Activated CD4-positive, alpha-beta T cell treated with anti-CD3 and anti-CD28 coated beads, Interleukin-2, amount 50 U/mL, for 1 hour (primary cell): ENCODE results near the gene MAST4.

Source experiments
- DNase-seq: peaks from one replicate; pipeline ENCODE4 v3.0.0-alpha.2; 2020

MAST4 gene

GRCh38 chr5:67173959-67174358 lies 577.8 kb downstream of the MAST4 start:
- DNase-seq, result no peak

DNA sequence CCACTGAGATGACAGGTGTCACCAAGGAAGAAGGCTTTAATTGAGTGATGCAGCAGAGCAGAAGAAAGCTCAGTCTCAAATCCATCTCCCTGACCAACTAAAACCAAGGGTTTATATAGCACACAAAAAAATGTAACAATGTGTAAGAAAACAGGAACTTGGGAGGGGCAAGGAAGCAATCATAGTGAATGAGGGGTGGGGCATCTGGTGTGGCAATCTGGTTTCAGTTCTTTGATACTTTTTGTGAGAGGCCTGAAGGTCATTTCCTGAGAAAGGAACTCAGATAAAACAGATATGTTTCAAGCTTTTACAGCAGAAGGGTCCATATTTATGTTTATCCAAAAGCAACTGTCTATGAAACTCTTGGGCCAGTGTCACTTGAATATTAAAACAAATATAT lies 580.7 kb downstream of the MAST4 start:
- no peak for DNase-seq

GRCh38 chr5:67178085-67178484 lies 581.9 kb downstream of the MAST4 start:
- DNase-seq, result no peak

DNA sequence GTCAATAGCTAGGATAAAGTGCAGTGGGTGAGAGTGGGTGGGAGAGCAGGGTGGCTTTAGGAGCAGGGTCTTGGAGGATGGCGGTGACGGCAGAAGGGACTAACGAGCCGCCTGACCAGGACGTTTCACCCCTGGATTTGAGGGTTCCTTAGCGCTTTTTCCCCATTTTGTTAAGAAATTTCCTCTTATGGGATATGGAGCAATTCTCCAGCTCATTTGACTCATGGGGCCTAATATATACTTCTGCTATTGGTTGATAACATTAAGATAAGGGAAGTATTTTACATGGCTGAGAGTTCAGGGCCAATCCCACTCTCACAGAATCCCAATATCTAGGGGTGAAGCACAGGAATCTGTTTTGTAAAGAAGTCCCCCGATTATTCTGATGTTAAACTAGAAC lies 582.8 kb downstream of the MAST4 start:
- DNase-seq, result no peak

GRCh38 chr5:67179697-67180361 lies 583.6 kb downstream of the MAST4 start:
- no peak for DNase-seq

DNA sequence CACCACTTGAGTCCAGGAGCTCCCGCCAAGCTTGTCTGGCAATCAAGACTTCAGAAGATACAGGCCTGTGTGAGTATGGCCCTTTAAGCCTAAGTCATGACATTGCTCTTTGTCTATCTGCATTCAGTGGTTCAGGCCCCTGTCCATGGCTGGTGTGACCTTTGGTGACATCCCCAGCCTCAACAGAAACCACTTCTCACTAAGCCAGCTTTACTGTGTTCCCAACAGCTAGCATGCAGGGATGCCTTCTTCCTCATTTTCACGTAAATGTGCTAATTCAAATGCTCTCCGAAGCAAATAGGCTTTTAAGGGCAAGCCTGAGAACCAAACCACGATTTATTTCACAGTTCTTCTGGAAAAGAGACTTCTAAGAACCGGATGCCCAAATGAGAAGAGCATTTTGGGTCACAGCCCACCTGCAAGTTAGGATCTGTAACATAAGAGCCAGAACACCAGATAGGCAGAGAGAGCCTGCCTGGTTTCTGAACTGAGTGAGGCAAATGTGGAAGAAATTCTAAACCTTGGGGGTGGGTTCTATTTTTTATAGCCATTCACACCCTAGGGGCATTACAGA lies 585.5 kb downstream of the MAST4 start:
- DNase-seq, result no peak

GRCh38 chr5:67182301-67182790 lies 586.2 kb downstream of the MAST4 start:
- DNase-seq, result no peak

DNA sequence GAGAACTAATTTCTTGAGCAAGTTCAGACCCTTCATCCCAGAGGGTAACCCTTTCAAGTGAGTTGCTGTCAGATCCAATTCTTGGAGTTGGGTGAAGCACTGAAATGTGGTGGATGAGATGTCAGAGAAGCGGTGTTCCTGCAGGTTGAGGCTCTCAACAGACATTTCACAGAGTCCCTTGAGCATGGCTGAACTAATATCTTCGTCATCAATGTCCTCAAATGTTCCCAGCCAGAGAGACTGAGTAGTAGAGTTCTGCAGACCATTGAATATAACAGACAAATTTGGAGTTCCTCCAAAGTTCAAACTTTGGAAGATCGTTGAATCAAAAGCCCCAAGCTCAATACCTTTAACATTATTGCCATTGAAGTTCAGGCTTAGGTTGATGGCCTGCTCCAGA lies 587.7 kb downstream of the MAST4 start:
- DNase-seq, result no peak

GRCh38 chr5:67187006-67187715 lies 591.0 kb downstream of the MAST4 start:
- no peak for DNase-seq

DNA sequence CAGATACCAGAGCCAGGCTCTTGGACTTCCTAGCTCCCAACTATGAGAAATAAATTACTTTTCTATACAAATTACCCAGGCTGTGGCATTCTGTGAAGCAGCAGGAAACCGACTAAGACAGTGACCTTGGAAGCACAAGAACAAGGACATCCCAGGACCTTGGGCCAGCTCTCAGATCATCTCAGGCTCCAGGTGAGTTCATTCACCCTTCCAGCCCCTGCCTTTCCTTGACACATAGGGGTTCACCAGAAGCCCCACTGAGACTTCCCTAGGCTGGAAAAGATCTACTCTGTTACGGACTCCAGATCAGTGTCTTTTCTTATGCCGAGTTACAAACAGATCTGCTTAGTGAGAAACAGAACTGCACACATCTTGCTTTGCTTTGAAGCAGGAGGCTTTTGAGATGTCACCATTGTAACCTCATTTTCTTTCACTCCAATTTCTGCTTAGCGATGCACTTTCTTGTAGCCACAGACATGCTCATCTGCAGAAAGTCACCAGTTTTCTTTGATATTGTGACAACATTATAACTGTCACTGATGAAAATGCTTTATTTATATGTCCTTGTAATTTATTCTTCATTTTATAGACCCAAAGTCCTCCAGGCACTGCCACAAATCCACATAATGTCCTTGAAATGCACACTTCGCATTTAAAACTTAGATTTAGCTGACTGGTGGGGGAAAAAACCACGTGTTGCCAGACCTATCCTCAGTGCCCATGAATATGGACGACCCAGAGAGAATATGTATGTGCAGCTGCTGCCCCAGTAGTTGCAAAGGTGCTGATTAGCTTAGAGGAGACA lies 592.3 kb downstream of the MAST4 start:
- DNase-seq, result no peak

DNA sequence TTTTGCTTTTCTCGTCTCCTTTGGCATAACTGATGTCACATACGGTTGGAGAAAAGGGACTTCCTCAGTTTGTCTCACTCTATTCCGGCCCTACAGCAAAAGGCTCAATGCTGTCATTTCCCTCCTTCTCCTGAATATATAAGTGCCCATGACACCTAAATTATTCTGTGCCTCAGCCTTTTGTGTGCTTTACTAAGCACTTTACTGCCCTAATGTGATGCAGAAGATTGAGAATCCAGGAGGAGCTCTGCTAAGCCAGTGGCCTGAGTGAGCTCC lies 592.8 kb downstream of the MAST4 start:
- no peak for DNase-seq

- DNase-seq, result no peak
These were observed 593.7 kb downstream of the MAST4 start for GRCh38 chr5:67189931-67190330.

DNA sequence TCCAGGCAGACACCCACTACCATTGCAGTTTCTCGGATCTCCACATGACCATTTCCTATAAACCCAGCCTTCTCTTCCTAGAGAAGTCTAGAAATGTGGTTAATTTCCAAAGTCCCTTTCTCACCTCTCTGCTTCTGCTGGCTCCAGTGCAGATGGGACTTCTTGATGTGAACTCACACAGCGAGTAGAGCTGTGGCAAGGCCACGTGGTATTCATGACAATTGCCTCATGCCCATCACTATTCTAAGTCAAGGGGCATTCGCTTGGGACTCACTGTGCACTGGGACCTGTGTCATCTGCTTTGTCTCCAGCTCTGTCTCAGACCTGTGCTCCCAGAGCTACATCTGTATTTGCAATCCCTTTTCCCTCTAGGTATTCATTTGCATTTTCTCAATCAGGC lies 594.2 kb downstream of the MAST4 start:
- DNase-seq, result no peak

DNA sequence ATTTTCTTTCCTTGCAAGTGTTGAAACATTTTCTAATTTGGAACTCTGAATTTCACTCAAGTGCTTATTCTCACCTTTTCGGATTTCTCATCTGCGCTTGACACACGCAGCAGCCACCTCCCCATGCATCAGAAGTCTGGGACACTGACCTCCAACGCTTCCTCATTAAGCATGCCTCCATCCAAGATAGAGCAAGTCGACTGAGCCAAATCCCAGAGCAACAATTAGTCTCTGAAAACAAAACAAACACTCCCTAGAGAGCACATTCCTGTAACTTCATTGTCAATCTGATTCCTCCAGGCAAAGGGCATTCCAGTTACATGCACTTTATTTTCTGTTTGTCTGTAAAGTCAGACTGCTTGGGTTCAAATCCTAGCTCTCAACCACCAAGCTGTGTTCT lies 594.7 kb downstream of the MAST4 start:
- no peak for DNase-seq

- no peak for DNase-seq
These were observed 596.7 kb downstream of the MAST4 start for GRCh38 chr5:67192719-67193438.

DNA sequence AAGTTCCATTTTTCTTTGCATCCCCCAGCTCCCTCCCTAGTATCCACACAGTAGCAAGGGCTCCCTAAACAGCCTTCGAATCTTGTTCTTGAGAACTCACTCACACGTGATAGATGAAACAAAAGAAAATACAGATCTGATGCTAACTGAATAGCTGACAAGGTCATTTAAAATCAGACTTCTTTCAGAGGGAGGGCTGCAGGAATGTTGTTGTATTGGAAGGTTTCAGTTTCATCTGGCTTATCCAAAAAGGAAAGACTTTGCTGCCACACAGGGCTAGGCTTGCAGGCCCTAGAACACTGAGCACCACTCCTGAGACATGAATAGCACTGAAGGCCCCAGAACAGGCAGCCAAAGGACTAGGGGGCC lies 597.2 kb downstream of the MAST4 start:
- no peak for DNase-seq

DNA sequence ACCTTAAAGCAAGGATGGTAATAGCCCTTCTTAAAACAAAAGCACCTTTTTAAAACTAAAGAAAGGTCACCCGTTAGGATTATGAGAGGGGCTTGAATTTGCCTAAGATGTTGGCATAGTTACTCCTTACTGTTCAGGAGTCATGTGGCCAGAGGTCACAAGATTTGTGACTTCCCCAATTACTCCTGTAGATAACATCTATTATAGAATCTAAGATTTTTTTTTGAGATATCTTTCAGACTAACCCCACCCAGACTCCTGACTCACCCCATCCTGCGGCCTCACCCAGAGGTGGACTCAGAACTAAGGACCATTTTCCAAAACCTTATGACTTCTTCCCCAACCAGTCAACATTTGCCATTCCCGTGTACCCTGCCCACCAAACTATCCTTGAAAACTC lies 598.0 kb downstream of the MAST4 start:
- DNase-seq, result no peak

- no peak for DNase-seq
These were observed 599.4 kb downstream of the MAST4 start for GRCh38 chr5:67195406-67196275.

DNA sequence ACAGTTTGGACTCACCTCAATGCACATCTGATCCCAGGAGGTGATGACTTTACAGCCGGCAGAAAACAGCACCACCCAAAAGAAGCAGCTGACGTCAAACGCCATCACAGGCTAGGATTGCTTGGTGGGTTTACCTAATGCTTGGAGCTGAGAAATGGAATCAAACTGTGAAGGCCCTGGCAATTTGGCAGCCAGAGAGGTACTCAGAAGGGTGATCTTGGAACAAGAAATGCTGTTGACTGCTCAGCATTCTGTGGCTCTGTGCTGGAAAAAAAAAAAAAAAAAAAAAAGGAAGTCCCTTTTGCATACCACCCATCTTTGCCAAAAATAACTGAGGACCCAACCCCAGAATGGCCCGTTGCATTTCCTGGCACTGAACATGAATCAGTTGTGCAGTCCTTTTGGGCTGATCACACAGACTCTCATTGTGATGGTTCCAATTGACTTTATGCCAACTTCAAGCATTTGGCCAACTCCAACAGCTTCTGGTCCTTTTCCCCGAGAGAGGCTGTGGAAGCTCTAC lies 600.4 kb downstream of the MAST4 start, which contains the start of gene CD180:
Gene CD180 (minus strand): TSS at position 263 of the 523 bp plus-strand sequence. CDS start 158 bp downstream, at position 105.
- DNase-seq, result no peak

GRCh38 chr5:67197536-67197935 lies 601.3 kb downstream of the MAST4 start:
- DNase-seq, result no peak

DNA sequence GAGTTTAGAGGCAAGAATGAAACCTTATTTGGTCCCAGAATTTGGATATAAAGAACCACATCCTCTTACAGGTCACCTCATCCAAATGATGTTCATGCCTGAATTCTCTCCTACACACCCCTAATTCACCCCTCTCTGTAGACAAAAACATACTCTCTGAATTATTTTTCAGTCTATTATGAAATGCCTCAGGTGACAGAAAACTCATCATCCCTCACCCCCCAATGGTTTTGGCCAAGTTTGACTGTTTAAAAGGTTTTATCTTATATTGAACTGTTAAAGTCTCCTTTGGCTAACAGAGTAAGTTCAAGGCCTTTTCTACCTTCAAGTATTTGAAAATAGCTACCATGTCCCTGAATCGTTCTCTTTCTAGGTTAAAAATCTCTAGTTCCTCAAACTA lies 602.7 kb downstream of the MAST4 start:
- no peak for DNase-seq

GRCh38 chr5:67199859-67200258 lies 603.7 kb downstream of the MAST4 start:
- no peak for DNase-seq
